GM18502 (cell line): ENCODE data around the gene OXT.
"Not testable (repeated sequence)": the region's sequence is repeated elsewhere in the genome, so short reads cannot be mapped to it uniquely, and the experiment has no call there.

Source experiments
- ATAC-seq: cut with Tn5 transposase; IDR thresholded peaks from one replicate; pipeline ENCODE4 v1.9.1; 2021; ENCODE audit warnings: mild to moderate bottlenecking; ENCODE audit not compliant: unreplicated experiment, poor library complexity

The OXT gene

DNA sequence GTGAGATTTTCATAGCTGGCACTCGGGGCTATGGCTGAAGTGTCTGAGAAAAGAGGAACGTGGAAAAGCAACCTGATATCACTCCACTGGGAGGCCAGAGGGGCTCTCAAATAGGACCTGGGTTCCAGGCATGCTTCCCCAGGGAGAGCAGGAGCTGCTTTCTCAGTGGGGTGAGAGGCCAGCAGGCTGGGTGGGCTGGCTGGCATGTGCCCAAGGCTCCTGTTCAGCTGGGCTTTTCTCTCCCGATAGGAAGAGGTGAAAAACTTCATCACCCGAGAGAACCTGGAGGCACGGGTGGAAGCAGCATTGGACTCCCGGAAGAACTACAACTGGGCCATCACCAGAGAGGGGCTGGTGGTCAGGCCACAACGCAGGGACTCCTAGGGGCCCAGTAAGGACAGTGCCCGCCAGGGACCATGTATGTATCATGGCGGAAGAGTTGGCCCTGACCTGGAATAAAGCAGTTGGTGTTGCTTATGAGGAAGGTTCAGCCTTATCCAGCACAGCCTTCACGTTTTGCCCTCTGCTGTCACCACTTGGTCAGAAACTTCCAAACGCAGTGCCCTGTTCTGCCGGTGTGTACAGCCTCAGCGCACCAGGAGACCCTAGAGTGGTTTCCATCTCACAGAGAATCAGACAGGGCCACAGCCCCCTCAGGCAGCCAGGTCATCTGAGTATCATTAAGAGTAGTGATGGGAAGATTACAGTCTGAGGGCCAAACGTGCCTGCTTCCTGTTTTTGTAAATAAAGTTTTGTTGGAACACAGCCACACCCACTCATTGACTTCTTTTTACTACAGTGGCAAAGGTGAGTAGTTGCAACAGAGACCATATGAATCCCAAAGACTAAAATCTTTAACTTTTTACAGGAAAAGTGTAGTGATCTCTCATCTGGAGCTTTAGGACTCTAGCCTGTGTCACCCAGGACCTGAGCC is 23.7 kb upstream of the OXT start:
- ATAC-seq = no peak

DNA sequence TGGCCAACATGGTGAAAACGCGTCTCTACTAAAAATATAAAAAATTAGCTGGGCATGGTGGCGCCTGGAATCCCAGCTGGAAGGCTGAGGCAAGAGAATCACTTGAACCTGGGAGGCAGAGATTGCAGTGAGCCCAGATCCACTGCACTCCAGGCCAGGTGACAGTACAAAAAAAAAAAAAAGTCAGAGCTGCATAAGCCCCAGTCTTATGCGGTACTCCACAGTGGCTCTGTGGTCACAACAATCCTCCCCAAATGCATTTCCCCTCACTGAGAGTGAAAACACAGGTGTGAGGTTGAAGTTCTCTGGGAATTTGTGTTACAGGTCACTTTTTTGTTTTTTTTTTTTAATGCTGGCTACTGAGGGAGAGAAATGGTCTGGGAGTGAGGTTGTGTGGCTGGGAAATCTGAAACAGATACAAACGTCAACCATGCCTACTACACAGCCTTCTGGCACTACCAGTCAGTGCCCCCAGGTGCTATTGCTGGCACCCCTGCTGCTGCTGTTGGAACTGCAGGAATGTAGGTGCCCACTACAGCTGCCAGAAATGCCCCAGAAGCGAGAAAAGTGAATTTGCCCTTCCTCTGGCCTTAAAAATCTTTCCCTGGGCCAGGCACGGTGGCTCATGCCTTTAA is 19.9 kb upstream of the OXT start:
- ATAC-seq = no peak

DNA sequence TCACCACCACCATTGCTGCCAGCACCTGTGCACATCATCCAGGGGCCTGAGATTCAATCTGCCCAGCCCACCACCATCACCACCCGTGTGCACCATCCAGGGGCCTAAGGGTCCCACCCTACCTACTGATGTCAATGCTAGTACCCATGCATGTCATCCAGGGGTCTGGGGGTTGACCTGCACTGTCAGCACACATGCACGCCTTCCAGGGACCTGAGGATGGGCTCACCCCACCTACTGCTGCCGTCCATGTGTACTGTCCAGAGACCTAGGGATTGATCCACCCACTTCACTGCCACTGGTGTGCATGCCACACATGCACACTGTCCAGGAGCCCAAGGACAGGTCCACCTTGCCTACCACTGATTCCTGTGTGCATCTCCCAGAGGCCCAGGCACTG is 11.9 kb upstream of the OXT start:
- ATAC-seq = no peak

- ATAC-seq = not testable (repeated sequence)
Observed at GRCh38 chr20:3064119-3064518, 7.3 kb upstream of the OXT start.

DNA sequence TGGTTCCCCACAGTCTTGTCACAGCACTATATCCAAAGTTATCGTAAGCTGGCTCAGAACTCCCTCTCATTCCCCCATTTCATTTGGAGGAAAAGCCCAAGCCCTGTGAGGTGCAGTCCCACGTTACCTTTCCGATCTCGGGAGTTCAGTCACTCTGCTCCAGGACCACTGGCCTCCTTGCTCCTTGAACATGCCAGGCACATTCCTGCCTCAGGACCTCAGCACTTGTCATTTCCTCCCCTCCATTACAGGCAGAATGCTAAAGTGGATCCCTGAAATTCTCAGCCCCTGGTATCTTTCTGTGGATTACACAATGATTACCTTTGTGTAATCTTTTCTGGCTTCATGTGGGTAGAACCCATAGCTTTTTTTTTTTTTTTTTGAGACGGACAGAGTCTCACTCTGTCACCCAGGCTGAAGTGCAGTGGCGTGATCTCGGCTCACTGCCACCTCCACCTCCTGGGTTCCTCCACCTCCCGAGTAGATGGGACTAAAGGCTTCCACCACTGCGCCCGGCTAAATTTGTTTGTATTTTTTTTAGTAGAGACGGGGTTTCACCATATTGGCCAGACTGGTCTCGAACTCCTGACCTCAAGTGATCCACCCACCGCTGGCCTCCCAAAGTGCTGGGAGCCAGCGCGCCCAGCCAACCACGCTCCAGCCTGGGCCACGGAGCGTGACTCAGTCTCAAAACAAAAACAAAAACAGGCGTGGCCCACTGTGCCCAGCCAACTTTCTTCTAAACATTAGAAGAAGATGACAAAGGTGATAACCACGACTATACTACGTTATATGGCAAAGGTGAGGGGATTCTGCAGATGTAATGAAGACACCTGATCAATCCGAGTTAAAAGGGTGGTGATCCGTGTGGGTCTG is 4.0 kb upstream of the OXT start:
- ATAC-seq = no peak

DNA sequence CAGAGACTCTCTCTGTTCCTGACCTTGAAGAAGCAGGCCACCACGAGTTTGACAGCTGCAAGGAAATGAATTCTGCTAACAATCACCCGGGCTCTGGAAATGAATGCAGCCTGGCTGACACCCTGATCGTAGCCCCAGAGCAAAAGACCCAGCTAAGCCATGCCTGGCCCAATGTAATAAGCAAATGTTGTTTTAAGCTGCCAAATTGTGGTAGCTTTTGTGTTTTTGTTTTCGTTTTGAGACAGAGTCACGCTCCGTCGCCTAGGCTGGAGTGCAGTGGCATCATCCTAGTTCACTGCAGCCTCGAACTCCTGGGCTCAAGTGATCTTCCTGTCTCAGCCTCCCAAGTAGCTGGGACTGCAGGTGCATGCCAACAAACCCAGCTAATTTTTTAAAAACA is 3.3 kb upstream of the OXT start:
- ATAC-seq = no peak

DNA sequence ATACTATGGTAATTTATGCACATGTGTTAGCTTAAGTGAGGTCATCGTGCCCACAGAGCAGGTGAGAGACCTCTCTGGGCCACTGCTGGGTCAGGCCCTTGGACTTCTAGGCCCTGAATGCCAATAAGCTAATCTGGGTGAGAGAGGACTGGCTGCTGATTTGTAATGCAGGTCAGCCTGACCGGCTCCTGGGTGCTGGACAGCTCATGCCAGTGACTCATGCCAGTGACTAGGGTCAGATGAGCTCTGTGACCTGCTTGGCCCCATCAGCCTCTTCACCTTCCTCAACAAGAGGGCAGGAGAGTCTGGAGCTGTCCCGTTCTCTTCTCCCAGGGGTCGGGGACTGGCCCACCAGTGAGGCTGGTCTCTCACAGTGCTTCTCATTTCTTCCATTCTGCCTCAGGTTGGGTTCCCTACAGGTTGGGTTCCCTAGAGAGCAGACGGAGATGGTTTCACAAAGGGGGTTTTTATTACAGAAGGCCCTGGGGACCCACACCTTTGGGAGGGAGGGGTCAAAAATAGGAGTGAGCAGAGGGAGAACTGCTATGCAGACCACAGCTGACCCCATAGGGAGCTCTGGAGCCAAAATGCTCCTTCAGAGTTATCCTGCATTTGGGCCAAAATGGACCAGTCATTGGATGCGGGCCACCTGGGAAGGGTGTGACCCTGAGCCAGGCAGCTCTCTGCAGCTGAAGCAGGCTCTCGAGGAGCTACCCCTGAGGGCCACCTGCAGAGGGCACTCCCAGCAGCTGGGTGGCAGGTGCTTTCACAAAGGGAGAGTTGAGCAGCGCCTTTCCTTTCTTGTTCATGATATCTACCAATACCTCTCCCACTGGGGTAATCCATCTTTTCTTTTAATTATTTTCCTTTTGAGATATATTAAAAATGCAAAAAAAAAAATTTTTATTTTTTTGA is 2.2 kb upstream of the OXT start:
- no peak for ATAC-seq

- no peak for ATAC-seq
Observed at GRCh38 chr20:3070725-3071124, 695 bp upstream of the OXT start.

DNA sequence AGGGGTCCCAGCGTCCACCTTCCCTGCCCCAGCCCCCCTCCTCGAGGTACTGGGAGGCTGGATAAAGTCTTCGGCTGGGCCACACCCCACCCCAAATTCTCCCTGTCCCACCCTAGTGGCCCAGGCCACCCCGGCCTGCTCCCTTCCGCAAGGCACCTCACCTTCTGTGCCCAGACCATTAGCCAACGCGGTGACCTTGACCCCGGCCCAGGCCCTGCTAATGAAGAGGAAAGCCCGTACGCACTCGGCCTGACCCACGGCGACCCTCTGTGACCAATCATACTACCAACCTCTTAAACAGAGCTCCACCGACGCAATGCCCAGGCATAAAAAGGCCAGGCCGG is 182 bp upstream of the OXT start:
- ATAC-seq = no peak

DNA sequence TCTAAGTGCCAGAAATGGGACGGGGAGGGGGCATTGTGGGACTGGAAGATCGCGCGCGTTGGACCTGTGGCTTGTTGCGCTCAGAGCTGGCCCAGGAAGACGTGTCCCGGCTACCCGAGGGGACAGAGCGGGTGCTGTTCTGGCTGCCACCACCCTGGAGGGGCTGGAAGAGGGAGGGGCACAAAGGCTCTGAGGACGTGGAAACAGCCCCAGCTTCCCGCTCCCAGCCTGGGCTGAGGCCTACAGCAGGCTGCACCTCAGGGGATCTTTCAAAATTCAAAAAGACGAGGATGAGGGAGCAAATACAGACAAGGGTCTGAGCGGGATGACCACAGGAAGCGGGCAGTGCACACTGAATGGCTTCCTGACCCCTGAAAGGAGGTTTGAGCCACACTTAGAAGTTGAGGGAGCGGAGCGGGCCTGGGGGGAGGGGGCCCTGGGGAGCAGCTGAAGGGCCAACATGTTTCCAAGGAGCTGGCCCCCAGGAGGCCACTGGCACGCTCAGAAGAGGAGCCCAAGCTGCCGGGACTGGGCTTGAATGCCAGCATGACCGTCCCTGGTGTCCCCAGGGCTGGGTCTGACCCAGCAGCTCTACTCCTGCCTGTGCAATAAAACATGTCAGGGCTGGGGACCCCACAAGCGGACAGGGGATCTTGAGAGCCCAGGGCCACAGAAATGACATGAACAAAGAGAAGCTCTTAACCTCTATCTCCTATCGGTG is 1.3 kb downstream of the OXT start:
- ATAC-seq = no peak

- not testable (repeated sequence) for ATAC-seq
Observed at GRCh38 chr20:3073251-3073643, 1.8 kb downstream of the OXT start.

DNA sequence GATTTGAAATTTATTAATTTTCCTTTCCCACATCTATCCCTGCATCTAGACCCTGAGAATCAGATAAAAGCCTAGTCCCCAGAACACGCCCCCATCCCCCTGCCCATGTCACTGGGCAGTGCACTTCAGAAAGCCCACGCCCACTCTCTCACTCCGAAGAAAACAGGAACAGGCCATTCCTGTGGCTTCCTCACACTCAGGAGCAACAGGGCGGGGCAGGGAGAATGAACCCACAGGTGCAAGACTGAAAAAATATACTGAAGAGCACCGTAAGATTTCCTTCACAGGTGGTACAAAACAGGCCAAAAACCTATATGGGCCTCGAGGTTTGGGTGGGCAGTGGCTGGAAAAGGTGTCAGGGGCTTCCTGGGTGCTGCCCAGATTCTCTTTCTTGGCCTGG is 3.4 kb downstream of the OXT start:
- ATAC-seq = no peak

DNA sequence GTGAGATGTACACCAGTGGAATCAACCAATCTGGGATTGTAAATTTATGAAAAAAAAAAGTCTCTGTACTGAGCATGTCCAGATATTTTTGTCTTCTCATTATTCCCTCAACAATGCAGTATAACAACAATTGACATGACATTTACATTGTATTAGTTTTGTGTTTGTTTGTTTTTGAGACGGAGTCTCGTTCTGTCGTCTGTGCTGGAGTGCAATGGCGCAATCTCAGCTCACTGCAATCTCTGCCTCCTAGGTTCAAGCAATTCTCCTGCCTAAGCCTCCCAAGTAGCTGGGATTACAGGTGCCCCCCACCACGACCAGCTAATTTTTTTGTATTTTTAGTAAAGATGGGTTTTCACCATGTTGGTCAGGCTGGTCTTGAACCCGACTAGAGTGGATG is 3.9 kb downstream of the OXT start:
- ATAC-seq = not testable (repeated sequence)

- ATAC-seq = no peak
Observed at GRCh38 chr20:3077618-3078134, 6.3 kb downstream of the OXT start.

- ATAC-seq = no peak
Observed at GRCh38 chr20:3080939-3081388, 9.5 kb downstream of the OXT start.

DNA sequence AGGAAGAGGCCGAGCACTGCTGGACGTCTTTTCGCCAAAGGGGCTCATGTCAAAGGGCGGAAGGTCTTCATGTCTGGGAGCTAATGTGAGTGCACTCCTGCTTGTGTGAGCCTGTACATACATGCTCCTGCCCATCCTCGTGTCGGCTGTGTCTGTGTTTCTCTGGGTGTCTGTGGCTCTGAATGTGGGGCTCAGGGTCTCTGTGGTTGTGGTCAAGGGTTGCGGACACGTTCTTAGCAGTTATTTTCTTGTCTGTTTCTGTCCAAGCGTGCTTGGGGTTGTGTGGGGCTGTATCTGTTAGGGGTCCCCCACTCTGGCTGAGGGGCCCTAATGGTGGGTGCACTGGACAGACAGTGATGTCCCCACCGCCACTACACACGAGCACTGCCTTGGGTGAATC is 10.2 kb downstream of the OXT start:
- no peak for ATAC-seq

GRCh38 chr20:3082306-3082951 is 11.0 kb downstream of the OXT start:
- no peak for ATAC-seq
